ENCODE results near the gene NUAK2.

DNA sequence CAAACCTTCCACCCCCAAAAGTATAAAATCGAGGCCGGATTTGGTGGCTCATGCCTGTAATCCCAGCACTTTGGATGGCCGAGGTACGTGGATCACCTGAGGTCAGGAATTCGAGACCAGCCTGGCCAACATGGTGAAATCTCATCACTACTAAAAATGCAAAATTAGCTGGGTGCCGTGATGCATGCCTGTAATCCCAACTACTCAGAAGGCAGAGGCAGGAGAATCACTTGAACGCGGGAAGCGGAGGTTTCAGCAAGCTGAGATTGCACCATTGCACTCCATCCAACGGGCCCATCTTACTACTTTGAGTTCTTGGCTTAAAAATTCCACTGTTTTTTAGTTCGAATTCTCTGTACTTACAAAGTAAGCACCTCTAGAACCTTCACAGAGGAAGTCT lies 24.2 kb upstream of the NUAK2 start:
- TF ChIP-seq, protein P1, sequence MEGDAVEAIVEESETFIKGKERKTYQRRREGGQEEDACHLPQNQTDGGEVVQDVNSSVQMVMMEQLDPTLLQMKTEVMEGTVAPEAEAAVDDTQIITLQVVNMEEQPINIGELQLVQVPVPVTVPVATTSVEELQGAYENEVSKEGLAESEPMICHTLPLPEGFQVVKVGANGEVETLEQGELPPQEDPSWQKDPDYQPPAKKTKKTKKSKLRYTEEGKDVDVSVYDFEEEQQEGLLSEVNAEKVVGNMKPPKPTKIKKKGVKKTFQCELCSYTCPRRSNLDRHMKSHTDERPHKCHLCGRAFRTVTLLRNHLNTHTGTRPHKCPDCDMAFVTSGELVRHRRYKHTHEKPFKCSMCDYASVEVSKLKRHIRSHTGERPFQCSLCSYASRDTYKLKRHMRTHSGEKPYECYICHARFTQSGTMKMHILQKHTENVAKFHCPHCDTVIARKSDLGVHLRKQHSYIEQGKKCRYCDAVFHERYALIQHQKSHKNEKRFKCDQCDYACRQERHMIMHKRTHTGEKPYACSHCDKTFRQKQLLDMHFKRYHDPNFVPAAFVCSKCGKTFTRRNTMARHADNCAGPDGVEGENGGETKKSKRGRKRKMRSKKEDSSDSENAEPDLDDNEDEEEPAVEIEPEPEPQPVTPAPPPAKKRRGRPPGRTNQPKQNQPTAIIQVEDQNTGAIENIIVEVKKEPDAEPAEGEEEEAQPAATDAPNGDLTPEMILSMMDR (IDR thresholded peaks at IDR 0.05; ENCODE audit: low read depth, low read length, missing input control), result no peak
- TF ChIP-seq, protein P2, sequence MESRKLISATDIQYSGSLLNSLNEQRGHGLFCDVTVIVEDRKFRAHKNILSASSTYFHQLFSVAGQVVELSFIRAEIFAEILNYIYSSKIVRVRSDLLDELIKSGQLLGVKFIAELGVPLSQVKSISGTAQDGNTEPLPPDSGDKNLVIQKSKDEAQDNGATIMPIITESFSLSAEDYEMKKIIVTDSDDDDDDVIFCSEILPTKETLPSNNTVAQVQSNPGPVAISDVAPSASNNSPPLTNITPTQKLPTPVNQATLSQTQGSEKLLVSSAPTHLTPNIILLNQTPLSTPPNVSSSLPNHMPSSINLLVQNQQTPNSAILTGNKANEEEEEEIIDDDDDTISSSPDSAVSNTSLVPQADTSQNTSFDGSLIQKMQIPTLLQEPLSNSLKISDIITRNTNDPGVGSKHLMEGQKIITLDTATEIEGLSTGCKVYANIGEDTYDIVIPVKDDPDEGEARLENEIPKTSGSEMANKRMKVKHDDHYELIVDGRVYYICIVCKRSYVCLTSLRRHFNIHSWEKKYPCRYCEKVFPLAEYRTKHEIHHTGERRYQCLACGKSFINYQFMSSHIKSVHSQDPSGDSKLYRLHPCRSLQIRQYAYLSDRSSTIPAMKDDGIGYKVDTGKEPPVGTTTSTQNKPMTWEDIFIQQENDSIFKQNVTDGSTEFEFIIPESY (IDR thresholded peaks at IDR 0.05), result no peak
- no peak for TF ChIP-seq GABPA (IDR thresholded peaks at IDR 0.05 in 1 of 2, conservative IDR thresholded peaks at IDR 0.05 in 1 of 2)
- no peak for TF ChIP-seq EGR1 (IDR thresholded peaks at IDR 0.05; ENCODE audit: low read depth in 2 of 2)
- no peak for TF ChIP-seq RAD21 (IDR thresholded peaks at IDR 0.05)
